GM23338 (cell line): Measurements from ENCODE around the gene IFRD1. TPM values are rescaled to one million over a fixed set of nuclear protein-coding genes. Genes with fewer than 3 reads are reported as not detected.

ENCODE experiments used
- ATAC-seq: fragments of 200-7000 bp; cut with Tn5 transposase; 3 replicates; pipeline ENCODE4 v1.9.1; 2020
- DNase-seq: peaks from one replicate; pipeline ENCODE4 v3.0.0-alpha.2; 2015; ENCODE audit warnings: low spot score
- H2AFZ ChIP-seq: fragments of 200-600 bp; sonication (generic); 2 replicates; pipeline ENCODE4 v1.8.0; 2016; ENCODE audit warnings: antibody characterized with exemption, mild to moderate bottlenecking, moderate library complexity
- H3F3A ChIP-seq: fragments of 200-600 bp; sonication (generic); replicated peaks from 2 replicates; pipeline ENCODE4 v1.8.0; 2017; ENCODE audit warnings: antibody characterized with exemption, mixed run types, low read depth
- H3K27ac ChIP-seq: fragments of 200-600 bp; sonication (generic); 2 replicates; pipeline ENCODE4 v1.6.1; 2016; ENCODE audit warnings: low read depth
- H3K27me3 ChIP-seq: fragments of 200-600 bp; sonication (generic); 2 replicates; pipeline ENCODE4 v1.8.0; 2016; ENCODE audit warnings: mild to moderate bottlenecking, mixed run types, moderate library complexity; ENCODE audit not compliant: insufficient read depth
- H3K36me3 ChIP-seq: fragments of 200-600 bp; sonication (generic); 2 replicates; pipeline ENCODE4 v1.8.0; 2016; ENCODE audit warnings: mild to moderate bottlenecking; ENCODE audit not compliant: insufficient read depth
- H3K4me1 ChIP-seq: fragments of 200-600 bp; sonication (generic); 2 replicates; pipeline ENCODE4 v1.8.0; 2016; ENCODE audit warnings: mild to moderate bottlenecking, moderate library complexity; ENCODE audit not compliant: insufficient read depth
- H3K4me2 ChIP-seq: fragments of 200-600 bp; sonication (generic); 2 replicates; pipeline ENCODE4 v1.7.1; 2017; ENCODE audit warnings: mixed run types
- H3K4me3 ChIP-seq: fragments of 200-600 bp; sonication (generic); 2 replicates; pipeline ENCODE4 v1.6.1; 2016; ENCODE audit warnings: mixed run types
- H3K79me2 ChIP-seq: fragments of 200-600 bp; sonication (generic); replicated peaks from 2 replicates; pipeline ENCODE4 v1.8.0; 2017; ENCODE audit warnings: mild to moderate bottlenecking; ENCODE audit not compliant: insufficient read depth
- H3K9me2 ChIP-seq: fragments of 200-600 bp; sonication (generic); 2 replicates; pipeline ENCODE4 v1.8.0; 2017; ENCODE audit not compliant: insufficient read depth
- H4K20me1 ChIP-seq: fragments of 200-600 bp; sonication (generic); replicated peaks from 2 replicates; pipeline ENCODE4 v1.8.0; 2017; ENCODE audit warnings: mild to moderate bottlenecking; ENCODE audit not compliant: insufficient read depth
- H3K27ac Mint-ChIP-seq: 2 replicates; pipeline ENCODE4 v1.8.0; 2020; ENCODE audit warnings: inconsistent platforms, mild to moderate bottlenecking, moderate library complexity, mixed read lengths
- H3K27me3 Mint-ChIP-seq: 3 replicates; pipeline ENCODE4 v1.8.0; 2022; ENCODE audit warnings: low read depth, mild to moderate bottlenecking, moderate library complexity, mixed read lengths, inconsistent platforms; ENCODE audit not compliant: insufficient read depth, poor library complexity
- H3K36me3 Mint-ChIP-seq: 3 replicates; pipeline ENCODE4 v1.8.0; 2021; ENCODE audit warnings: low read depth, mild to moderate bottlenecking, inconsistent platforms, moderate library complexity, mixed read lengths
- H3K4me1 Mint-ChIP-seq: 3 replicates; pipeline ENCODE4 v1.8.0; 2020; ENCODE audit warnings: mild to moderate bottlenecking, inconsistent platforms, mixed read lengths
- H3K4me3 Mint-ChIP-seq: 3 replicates; pipeline ENCODE4 v1.8.0; 2021; ENCODE audit warnings: moderate library complexity, mild to moderate bottlenecking, inconsistent platforms, mixed read lengths
- H3K9me3 Mint-ChIP-seq: 3 replicates; pipeline ENCODE4 v1.8.0; 2020; ENCODE audit warnings: moderate library complexity, mild to moderate bottlenecking, inconsistent platforms, mixed read lengths
- CTCF ChIP-seq, 2 experiments: fragments of 200-600 bp in 1 of 2; sonication (generic) in 1 of 2; conservative IDR thresholded peaks; 2 replicates each; pipeline versions ENCODE4 v1.5.1 to v1.6.1; 2016 to 2017; ENCODE audit warnings: antibody characterized with exemption in 2 of 2, low read depth in 2 of 2, mild to moderate bottlenecking in 2 of 2, moderate library complexity in 1 of 2
- EZH2phosphoT487 ChIP-seq: fragments of 200-600 bp; sonication (generic); IDR thresholded peaks from one replicate; pipeline ENCODE4 v1.8.1; 2018; ENCODE audit warnings: antibody characterized with exemption; ENCODE audit not compliant: unreplicated experiment
- NANOG ChIP-seq: IDR thresholded peaks from 2 replicates; pipeline ENCODE4 v1.6.1; 2016; ENCODE audit warnings: antibody characterized with exemption, borderline replicate concordance
- STAT1 ChIP-seq: IDR thresholded peaks from one replicate; pipeline ENCODE4 v1.6.1; 2016; ENCODE audit warnings: antibody characterized with exemption; ENCODE audit not compliant: unreplicated experiment
- ZNF331 ChIP-seq: fragments of 250-450 bp; sonication (Bioruptor Pico); IDR thresholded peaks from 2 replicates; pipeline ENCODE4 v1.5.0; 2020; ENCODE audit warnings: low read depth, mild to moderate bottlenecking, moderate library complexity
- ZNF462 ChIP-seq: fragments of 250-450 bp; sonication (Bioruptor Pico); IDR thresholded peaks from 2 replicates; pipeline ENCODE4 v1.5.0; 2020; ENCODE audit warnings: mild to moderate bottlenecking, moderate library complexity
- polyA plus RNA-seq: library from polyadenylated mRNA; unstranded; fragments of >200 nt; fragmentation: Nextera tagmentation; extraction: Ambion mirVana; gene quantifications from 2 replicates; pipeline ENCODE4 v1.2.1, GENCODE V29; 2016
- total RNA-seq: library from RNA; depleted of rRNA; stranded (reverse); fragments of >200 nt; shearing (Covaris generic); gene quantifications from 2 replicates; pipeline ENCODE4 v1.2.3, GENCODE V29; 2014

The IFRD1 gene
- total and polyA plus RNA-seq, 2 experiments from 2014 or later: 69.6 to 73.6 TPM

- H3K4me1 ChIP-seq: no peaks in the 10 kb centered on the region
- H3K27ac ChIP-seq: no peak overlapping the region
- DNase-seq (no peak), ATAC-seq (no peak)
- no peaks in the 10 kb centered on the region for H3K27me3 Mint-ChIP-seq
- H3K4me3 Mint-ChIP-seq: no peak overlapping the region
- H3K36me3 Mint-ChIP-seq: no peaks in the 10 kb centered on the region
- H3K79me2 ChIP-seq: no peaks in the 10 kb centered on the region
- H3K27me3 ChIP-seq: no peaks in the 10 kb centered on the region
- H3K27ac Mint-ChIP-seq: no peak overlapping the region
- H3F3A ChIP-seq: no peaks in the 10 kb centered on the region
- H3K4me1 Mint-ChIP-seq: peaks cover 4% of the 10 kb centered on the region
- TF ChIP-seq ZNF331 (no peak), NANOG (no peak), ZNF462 (CRISPR knock-in tag) (no peak)
- no peak overlapping the region for H2AFZ ChIP-seq
- H3K4me3 ChIP-seq: no peak overlapping the region
- H3K9me3 Mint-ChIP-seq: no peaks in the 10 kb centered on the region
- H4K20me1 ChIP-seq: no peaks in the 10 kb centered on the region
- no peak overlapping the region for H3K4me2 ChIP-seq
- 0 out of 2 replicates have a peak, but pooled peaks cover 2% of the 10 kb centered on the region for H3K9me2 ChIP-seq
- H3K36me3 ChIP-seq: no peaks in the 10 kb centered on the region
These were observed 45.0 kb downstream of the IFRD1 start for GRCh38 chr7:112495156-112495788.

- H3K36me3 ChIP-seq: no peaks in the 10 kb centered on the region
- no peak overlapping the region for H3K4me2 ChIP-seq
- H3K4me1 Mint-ChIP-seq: peaks cover 4% of the 10 kb centered on the region
- no peak overlapping the region for H3K4me3 Mint-ChIP-seq
- no peak overlapping the region for H3K4me3 ChIP-seq
- no peaks in the 10 kb centered on the region for H3K79me2 ChIP-seq
- no peaks in the 10 kb centered on the region for H3K9me3 Mint-ChIP-seq
- H3K4me1 ChIP-seq: no peaks in the 10 kb centered on the region
- no peaks in the 10 kb centered on the region for H4K20me1 ChIP-seq
- ATAC-seq: peak; percentile 95
- H3K27ac ChIP-seq: no peak overlapping the region
- 0 out of 2 replicates have a peak, but pooled peaks cover 2% of the 10 kb centered on the region for H3K9me2 ChIP-seq
- H3K27me3 ChIP-seq: no peaks in the 10 kb centered on the region
- TF ChIP-seq CTCF (conservative IDR thresholded peaks at IDR 0.05; ENCODE audit: low read depth in 2 of 2) (peak; percentile 85 to 94), EZH2phosphoT487 (no peak), STAT1 (no peak)
- no peaks in the 10 kb centered on the region for H3F3A ChIP-seq
- H2AFZ ChIP-seq: 0 out of 2 replicates have a peak overlapping the region, but pooled peaks have one; percentile 49
- H3K27me3 Mint-ChIP-seq: no peaks in the 10 kb centered on the region
- H3K27ac Mint-ChIP-seq: no peak overlapping the region
- H3K36me3 Mint-ChIP-seq: no peaks in the 10 kb centered on the region
- DNase-seq: peak; percentile 85
These were observed 45.7 kb downstream of the IFRD1 start for GRCh38 chr7:112495810-112496462.
